Thyroid gland (tissue), 4 donors: ENCODE measurements around the gene TSPO. TPM values are rescaled to one million over a fixed set of nuclear protein-coding genes. Genes with fewer than 3 reads are reported as not detected.
A peak's percentile ranks its signal among the peaks of the same experiment; 100 is the strongest.

Experiments used
- DNase-seq, 2 donors: peaks; one replicate each; pipeline ENCODE4 v3.0.0-alpha.2; 2019
- H3K27ac ChIP-seq, 3 donors: fragments of 200-600 bp; sonication (generic); 1 replicate in 2 of 3; 2 replicates in 1 of 3; pipeline ENCODE4 v1.5.1; 2016 to 2019; ENCODE audit warnings: mild to moderate bottlenecking in 1 of 3, moderate library complexity in 1 of 3
- H3K27me3 ChIP-seq: fragments of 200-600 bp; sonication (generic); one replicate; pipeline ENCODE4 v1.5.1; 2019
- H3K36me3 ChIP-seq, 2 donors: fragments of 200-600 bp; sonication (generic); one replicate each; pipeline ENCODE4 v1.5.1; 2016 to 2019
- H3K4me1 ChIP-seq, 2 donors: fragments of 200-600 bp; sonication (generic); one replicate each; pipeline ENCODE4 v1.5.1; 2017 to 2019
- H3K4me3 ChIP-seq, 3 donors: fragments of 200-600 bp; sonication (generic); replicated peaks in 1 of 3; 1 replicate in 2 of 3; 2 replicates in 1 of 3; pipeline ENCODE4 v1.5.1; 2016; ENCODE audit warnings: mild to moderate bottlenecking in 1 of 3
- H3K9me3 ChIP-seq: fragments of 200-600 bp; sonication (generic); one replicate; pipeline ENCODE4 v1.5.1; 2017
- POLR2A ChIP-seq, 2 donors: fragments of 450-650 bp; IDR thresholded peaks; one replicate each; pipeline ENCODE4 v1.6.1; 2017; ENCODE audit warnings: antibody characterized with exemption in 2 of 2, mild to moderate bottlenecking in 2 of 2, moderate library complexity in 1 of 2
- WGBS, 2 donors: methylation state at CpG; one replicate each; pipeline ENCODE4 v1.1.5; 2017; 5-methylcytosine and 5-hydroxymethylcytosine counted together
- intact Hi-C: fragments of 100-400 bp; cut with DNase I; formaldehyde crosslinking; loops from one replicate; pipeline ENCODE4 v1.15.1; 2023
- total RNA-seq, 4 donors: library from RNA; depleted of rRNA; stranded (reverse); fragments of >200 nt; gene quantifications; one replicate each; pipeline ENCODE4 v1.2.3, GENCODE V29; 2016
- TF ChIP-seq, protein P1 (sequence below), 6 experiments: fragments of 200-600 bp in 3 of 6; fragments of 450-650 bp in 3 of 6; sonication (generic) in 3 of 6; IDR thresholded peaks; one replicate each; pipeline ENCODE4 v1.5.1; 2016 to 2019; ENCODE audit warnings: antibody characterized with exemption in 6 of 6, mild to moderate bottlenecking in 2 of 6, inconsistent platforms in 1 of 6, moderate library complexity in 1 of 6

TSPO gene
- total RNA-seq, 4 donors from 2014 or later: 87.4 to 234 (median 170) TPM

DNA sequence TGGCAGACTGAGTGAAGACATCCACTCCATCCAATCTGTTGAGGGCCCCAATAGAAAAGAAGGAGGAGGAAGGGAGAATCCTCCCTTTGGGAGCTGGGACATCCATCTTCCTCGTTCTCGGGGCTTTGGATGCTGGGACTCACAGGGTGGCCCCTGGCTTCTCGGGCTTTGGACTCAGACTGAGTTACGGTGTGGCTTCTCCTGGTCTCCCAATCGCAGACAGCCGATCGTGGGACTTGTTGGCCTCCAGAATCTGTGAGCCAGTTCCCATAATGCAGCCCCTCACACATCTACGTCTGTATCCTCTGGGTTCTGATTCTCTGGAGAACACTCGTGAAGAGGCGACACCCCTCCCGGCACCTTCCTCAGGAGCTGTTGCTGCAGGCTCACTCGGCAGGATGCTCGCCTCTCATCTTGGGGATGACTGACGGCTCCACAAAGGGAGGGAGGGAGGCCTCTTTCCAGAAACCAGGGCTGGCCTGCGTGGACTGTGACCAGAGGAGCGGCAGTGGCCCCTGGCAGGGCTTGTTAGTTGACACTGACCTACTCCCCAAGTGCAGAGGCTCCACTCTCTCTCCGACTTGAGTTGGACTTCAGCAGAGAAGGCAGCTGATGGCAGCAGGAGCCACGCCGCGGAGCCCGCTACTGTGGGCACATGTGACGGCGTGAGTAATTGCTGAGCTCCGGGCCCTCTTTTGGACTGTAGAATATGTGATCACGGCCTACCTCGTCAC, 50.3 kb downstream of the TSPO start:
- TF ChIP-seq POLR2A (IDR thresholded peaks at IDR 0.05): no peak
- TF ChIP-seq, protein P1, sequence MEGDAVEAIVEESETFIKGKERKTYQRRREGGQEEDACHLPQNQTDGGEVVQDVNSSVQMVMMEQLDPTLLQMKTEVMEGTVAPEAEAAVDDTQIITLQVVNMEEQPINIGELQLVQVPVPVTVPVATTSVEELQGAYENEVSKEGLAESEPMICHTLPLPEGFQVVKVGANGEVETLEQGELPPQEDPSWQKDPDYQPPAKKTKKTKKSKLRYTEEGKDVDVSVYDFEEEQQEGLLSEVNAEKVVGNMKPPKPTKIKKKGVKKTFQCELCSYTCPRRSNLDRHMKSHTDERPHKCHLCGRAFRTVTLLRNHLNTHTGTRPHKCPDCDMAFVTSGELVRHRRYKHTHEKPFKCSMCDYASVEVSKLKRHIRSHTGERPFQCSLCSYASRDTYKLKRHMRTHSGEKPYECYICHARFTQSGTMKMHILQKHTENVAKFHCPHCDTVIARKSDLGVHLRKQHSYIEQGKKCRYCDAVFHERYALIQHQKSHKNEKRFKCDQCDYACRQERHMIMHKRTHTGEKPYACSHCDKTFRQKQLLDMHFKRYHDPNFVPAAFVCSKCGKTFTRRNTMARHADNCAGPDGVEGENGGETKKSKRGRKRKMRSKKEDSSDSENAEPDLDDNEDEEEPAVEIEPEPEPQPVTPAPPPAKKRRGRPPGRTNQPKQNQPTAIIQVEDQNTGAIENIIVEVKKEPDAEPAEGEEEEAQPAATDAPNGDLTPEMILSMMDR (IDR thresholded peaks at IDR 0.05): no peak
- Histone ChIP-seq H3K4me1 (peaks cover 0 to 5% of the 10 kb centered on the region in 2 donors), H3K36me3 (no peaks in the 10 kb centered on the region), H3K27ac (no peak overlapping the region), H3K9me3 (no peaks in the 10 kb centered on the region), H3K4me3 (no peak overlapping the region), H3K27me3 (no peaks in the 10 kb centered on the region)
- no peak for DNase-seq
- WGBS, 2 donors: 92 to 95% methylated on average over 25 to 26 of the region's 26 CpGs
- intact Hi-C loops: no loop called here

DNA sequence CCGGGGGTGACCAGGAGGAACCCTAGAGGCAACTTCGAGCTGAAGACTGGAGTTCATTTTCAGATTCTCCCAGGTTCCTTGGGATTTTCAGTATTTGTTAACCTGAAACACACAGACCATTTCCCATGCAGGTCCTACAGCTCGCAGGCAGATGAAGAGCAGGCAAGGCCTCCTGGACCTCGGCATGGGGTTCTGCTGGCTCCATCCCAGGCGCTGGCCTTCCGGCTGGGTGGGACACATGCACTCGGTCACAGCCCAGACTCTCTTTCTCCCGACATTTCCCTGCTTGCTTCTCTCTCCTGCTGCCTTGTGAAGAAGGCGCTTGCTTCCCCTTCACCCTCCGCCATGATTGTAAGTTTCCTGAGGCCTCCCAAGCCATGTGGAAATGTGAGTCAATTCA, 51.0 kb downstream of the TSPO start:
- H3K4me1 ChIP-seq: peaks cover 0 to 3% of the 10 kb centered on the region in 2 donors
- no peak overlapping the region for H3K4me3 ChIP-seq
- no peaks in the 10 kb centered on the region for H3K9me3 ChIP-seq
- no peak overlapping the region for H3K27ac ChIP-seq
- intact Hi-C loops: no loop called here
- DNase-seq: no peak
- H3K36me3 ChIP-seq: no peaks in the 10 kb centered on the region
- no peaks in the 10 kb centered on the region for H3K27me3 ChIP-seq
- no peak for TF ChIP-seq POLR2A (IDR thresholded peaks at IDR 0.05)
- TF ChIP-seq, protein P1 (IDR thresholded peaks at IDR 0.05): no peak
- WGBS, 2 donors: 95 to 98% methylated on average over 10 of the region's 10 CpGs

DNA sequence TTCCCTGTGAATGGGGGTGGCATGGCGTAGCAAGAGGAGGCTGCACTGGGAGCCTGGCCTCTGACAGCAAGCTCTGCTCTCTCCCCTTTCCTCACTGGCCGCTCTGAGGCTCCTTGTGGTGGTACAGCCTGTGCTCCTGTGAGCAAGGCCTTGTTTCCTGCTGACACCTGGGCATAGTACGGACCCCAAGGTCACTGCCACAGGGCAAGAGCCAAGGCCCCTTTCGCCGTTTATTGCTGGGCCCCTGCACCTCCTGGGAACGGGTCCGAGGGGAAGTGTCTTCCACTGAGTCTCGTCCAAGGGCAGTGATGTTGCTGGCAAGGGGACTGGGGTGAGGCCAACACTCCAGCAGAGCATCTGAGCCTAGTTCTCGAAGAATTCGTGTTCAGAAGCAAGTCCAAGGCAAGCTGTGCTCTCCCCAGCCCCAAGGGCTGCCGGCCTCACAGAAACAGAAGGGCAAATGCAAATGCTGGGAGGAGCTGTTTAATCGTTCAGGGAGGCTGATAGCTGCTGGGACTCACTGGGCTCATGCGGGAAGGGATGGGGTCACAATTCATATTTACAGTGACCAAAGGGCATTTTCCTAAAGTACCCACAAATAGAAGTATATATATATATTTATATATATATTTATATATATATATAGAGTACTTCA, 51.5 kb downstream of the TSPO start:
- no peaks in the 10 kb centered on the region for H3K27me3 ChIP-seq
- H3K9me3 ChIP-seq: no peaks in the 10 kb centered on the region
- no peaks in the 10 kb centered on the region for H3K4me1 ChIP-seq
- no peaks in the 10 kb centered on the region for H3K36me3 ChIP-seq
- intact Hi-C loops: no loop called here
- no peak overlapping the region for H3K4me3 ChIP-seq
- no peak for DNase-seq
- H3K27ac ChIP-seq: no peak overlapping the region
- TF ChIP-seq, protein P1 (IDR thresholded peaks at IDR 0.05): no peak
- TF ChIP-seq POLR2A (IDR thresholded peaks at IDR 0.05): no peak
- 73 to 82% methylated on average over 9 to 13 of the region's 13 CpGs for WGBS, 2 donors

DNA sequence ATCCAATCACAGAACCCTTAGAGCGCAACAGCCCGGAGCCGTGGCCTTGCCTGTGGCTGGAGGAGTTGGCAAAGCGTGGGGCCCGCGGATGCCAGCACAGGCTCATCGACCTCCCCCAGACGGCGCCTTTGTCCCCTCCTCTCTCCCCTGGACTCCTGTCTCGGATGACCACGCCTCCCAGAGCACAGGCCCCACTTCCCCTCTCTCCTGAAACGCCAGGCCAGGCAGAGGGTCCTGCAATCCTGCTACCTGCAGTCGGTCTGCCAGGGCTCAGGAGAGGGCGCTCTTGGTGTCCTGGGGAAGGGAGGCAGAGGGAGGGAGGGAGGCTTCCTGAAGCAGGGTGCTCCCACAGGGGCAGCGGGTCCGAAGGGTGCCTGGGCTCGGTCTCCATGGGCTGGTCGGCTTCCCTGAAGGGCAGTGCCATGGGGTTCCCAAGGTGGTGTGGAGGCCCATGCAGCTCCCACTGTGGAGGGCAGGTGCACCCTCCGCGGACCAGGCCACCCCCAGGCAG, 52.2 kb downstream of the TSPO start:
- TF ChIP-seq, protein P1 (IDR thresholded peaks at IDR 0.05): no peak
- no peak for TF ChIP-seq POLR2A (IDR thresholded peaks at IDR 0.05)
- no peaks in the 10 kb centered on the region for H3K36me3 ChIP-seq

DNA sequence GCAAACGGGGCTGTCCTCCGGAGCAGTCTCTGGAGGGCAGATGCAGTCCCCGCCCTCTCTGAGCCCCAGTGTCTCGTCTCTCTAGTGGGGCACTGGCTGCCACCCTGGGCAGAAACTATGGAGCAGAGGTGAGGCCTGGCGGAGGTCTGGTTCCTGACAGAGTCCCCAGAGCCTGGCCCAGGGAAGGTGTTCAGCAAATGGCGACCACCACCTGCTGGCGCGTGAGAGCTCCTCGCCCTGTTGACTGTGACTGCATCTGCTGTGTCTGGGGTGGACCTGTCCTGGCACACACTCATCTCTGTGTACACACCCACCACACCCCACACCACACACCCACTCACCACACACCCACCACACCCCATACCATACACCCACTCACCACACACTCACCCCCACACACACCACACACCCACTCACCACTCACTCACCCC, 53.9 kb downstream of the TSPO start:
- intact Hi-C loops: no loop called here
- no peak overlapping the region for H3K27ac ChIP-seq
- H3K27me3 ChIP-seq: no peaks in the 10 kb centered on the region
- H3K4me1 ChIP-seq: no peaks in the 10 kb centered on the region
- no peak for TF ChIP-seq POLR2A (IDR thresholded peaks at IDR 0.05)
- TF ChIP-seq, protein P1 (IDR thresholded peaks at IDR 0.05): no peak
- no peak for DNase-seq
- no peak overlapping the region for H3K4me3 ChIP-seq
- no peaks in the 10 kb centered on the region for H3K36me3 ChIP-seq
- 94 to 98% methylated on average over 4 to 5 of the region's 9 CpGs for WGBS, 2 donors
- H3K9me3 ChIP-seq: no peaks in the 10 kb centered on the region

More for the DNA sequence above, 52.2 kb downstream of the TSPO start:
- H3K4me3 ChIP-seq: no peak overlapping the region
- no peaks in the 10 kb centered on the region for H3K27me3 ChIP-seq
- no peak overlapping the region for H3K27ac ChIP-seq
- 58 to 60% methylated on average over 13 to 19 of the region's 20 CpGs for WGBS, 2 donors
- no peaks in the 10 kb centered on the region for H3K9me3 ChIP-seq
- H3K4me1 ChIP-seq: no peaks in the 10 kb centered on the region
- DNase-seq: peak; percentile 58 to 68
- intact Hi-C loops: no loop called here
